Adipocyte (in vitro differentiated cells): ENCODE measurements around the gene GDPGP1.

Experiments
- DNase-seq: peaks from one replicate; pipeline ENCODE4 v3.0.0-alpha.2; 2015; ENCODE audit warnings: low read depth
- H3K27me3 ChIP-seq: replicated peaks from 2 replicates; pipeline ENCODE4 v1.7.0; 2013; ENCODE audit warnings: mild to moderate bottlenecking, low read length, moderate library complexity; ENCODE audit not compliant: control insufficient read depth, insufficient read depth
- H3K36me3 ChIP-seq: 2 replicates; pipeline ENCODE4 v1.7.0; 2013; ENCODE audit warnings: low read length, mild to moderate bottlenecking, moderate library complexity; ENCODE audit not compliant: control insufficient read depth, insufficient read depth, severe bottlenecking
- H3K4me1 ChIP-seq: 2 replicates; pipeline ENCODE4 v1.7.0; 2013; ENCODE audit warnings: mild to moderate bottlenecking, low read length, moderate library complexity; ENCODE audit not compliant: control insufficient read depth, insufficient read depth
- H3K4me3 ChIP-seq: 2 replicates; pipeline ENCODE4 v1.7.0; 2013; ENCODE audit warnings: mild to moderate bottlenecking, low read length, moderate library complexity
- H3K9ac ChIP-seq: 2 replicates; pipeline ENCODE4 v1.7.0; 2013; ENCODE audit warnings: mild to moderate bottlenecking, low read length, moderate library complexity
- H3K9me3 ChIP-seq: 2 replicates; pipeline ENCODE4 v1.7.0; 2013; ENCODE audit warnings: mild to moderate bottlenecking, low read length, moderate library complexity; ENCODE audit not compliant: control insufficient read depth

The GDPGP1 gene

GRCh38 chr15:90294159-90294558, 60.1 kb downstream of the GDPGP1 start:
- no peak for DNase-seq
- Histone ChIP-seq H3K27me3 (no peaks in the 10 kb centered on the region), H3K9me3 (no peaks in the 10 kb centered on the region), H3K4me1 (peaks cover 30% of the 10 kb centered on the region), H3K9ac (no peak overlapping the region), H3K36me3 (no peaks in the 10 kb centered on the region), H3K4me3 (no peak overlapping the region)

GRCh38 chr15:90294601-90295269, 60.7 kb downstream of the GDPGP1 start:
- no peak for DNase-seq
- H3K27me3 ChIP-seq, result no peaks in the 10 kb centered on the region
- no peak overlapping the region for H3K4me3 ChIP-seq
- H3K36me3 ChIP-seq, result no peaks in the 10 kb centered on the region
- H3K9ac ChIP-seq, result no peak overlapping the region
- H3K4me1 ChIP-seq, result peaks cover 30% of the 10 kb centered on the region
- no peaks in the 10 kb centered on the region for H3K9me3 ChIP-seq

DNA sequence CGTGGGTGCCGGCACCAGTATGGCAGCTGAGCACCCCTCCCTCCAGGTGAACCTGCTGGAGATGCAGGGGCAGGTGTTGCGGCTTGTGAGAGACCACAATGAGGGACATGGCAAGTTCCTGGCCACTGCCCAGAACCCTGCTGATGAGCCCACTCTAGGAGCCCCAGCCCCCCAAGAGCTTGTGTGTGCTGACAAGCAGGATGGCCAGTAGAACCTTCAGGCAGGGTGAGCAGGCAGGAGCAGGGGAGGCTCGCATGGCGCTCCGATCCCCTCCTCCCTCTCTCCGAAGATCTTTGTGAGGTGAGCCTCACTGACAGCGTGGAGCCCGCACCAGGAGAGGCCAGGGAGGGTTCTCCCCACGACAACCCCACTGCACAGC, 61.2 kb downstream of the GDPGP1 start:
- DNase-seq, result no peak
- Histone ChIP-seq H3K9me3 (no peaks in the 10 kb centered on the region), H3K36me3 (no peaks in the 10 kb centered on the region), H3K4me3 (no peak overlapping the region), H3K4me1 (peaks cover 30% of the 10 kb centered on the region), H3K27me3 (no peaks in the 10 kb centered on the region), H3K9ac (no peak overlapping the region)
